H1 (cell line): ENCODE results near the gene PREB. TPM values are rescaled to one million over a fixed set of nuclear protein-coding genes. Genes with fewer than 3 reads are reported as not detected.
A peak's percentile ranks its signal among the peaks of the same experiment; 100 is the strongest.

Experiments
- CTCF ChIA-PET: fragments of 300-600 bp; sonication (Branson Sonifier 250); formaldehyde crosslinking; loops from one replicate; lab custom pipeline; 2021; ENCODE audit not compliant: partially characterized antibody; lab: Charles Lee
- POLR2A ChIA-PET: fragments of 300-600 bp; sonication (Branson Sonifier 250); formaldehyde crosslinking; loops from one replicate; lab custom pipeline; 2021; ENCODE audit warnings: inconsistent platforms; ENCODE audit not compliant: partially characterized antibody; lab: Charles Lee
- DNase-seq, 2 experiments: peaks; one replicate each; pipeline versions ENCODE4 v3.0.0 to v3.0.0-alpha.2; 2010 to 2022; ENCODE audit warnings: low spot score in 2 of 2, low read depth in 1 of 2, mixed read lengths in 1 of 2
- FAIRE-seq: peaks from 2 replicates; lab custom pipeline; 2011; peaks lifted over from hg19 to GRCh38; lab: Jason Lieb, UNC
- H2AFZ ChIP-seq: 2 replicates; pipeline ENCODE4 v1.8.1; 2012; ENCODE audit warnings: low read length, inconsistent platforms
- H2AK5ac ChIP-seq: 2 replicates; pipeline ENCODE4 v1.6.1; 2013; ENCODE audit warnings: low read depth, low read length
- H2BK120ac ChIP-seq: replicated peaks from 2 replicates; pipeline ENCODE3; 2013; ENCODE audit warnings: low read depth, low read length, inconsistent platforms
- H2BK12ac ChIP-seq: 2 replicates; pipeline ENCODE4 v1.6.1; 2013; ENCODE audit warnings: low read depth, low read length
- H2BK15ac ChIP-seq: 2 replicates; pipeline ENCODE4 v1.6.1; 2013; ENCODE audit warnings: low read length
- H2BK20ac ChIP-seq: 2 replicates; pipeline ENCODE4 v1.6.1; 2013; ENCODE audit warnings: low read length
- H2BK5ac ChIP-seq: 2 replicates; pipeline ENCODE4 v1.6.1; 2013; ENCODE audit warnings: low read depth, low read length
- H3K14ac ChIP-seq: 2 replicates; pipeline ENCODE4 v1.6.1; 2013; ENCODE audit warnings: inconsistent platforms; ENCODE audit not compliant: insufficient read length
- H3K18ac ChIP-seq: 2 replicates; pipeline ENCODE4 v1.6.1; 2013; ENCODE audit warnings: low read length; ENCODE audit errors: extremely low read depth
- H3K23ac ChIP-seq: 2 replicates; pipeline ENCODE4 v1.6.1; 2013; ENCODE audit warnings: inconsistent platforms; ENCODE audit not compliant: insufficient read length
- H3K23me2 ChIP-seq: 2 replicates; pipeline ENCODE4 v1.6.1; 2013; ENCODE audit warnings: low read depth, low read length
- H3K27ac ChIP-seq: 2 replicates; pipeline ENCODE4 v1.6.1; 2011; ENCODE audit warnings: low read depth, low read length, inconsistent platforms
- H3K27me3 ChIP-seq, 4 experiments: replicated peaks in 1 of 4; 1 replicate in 1 of 4; 2 replicates in 3 of 4; pipeline versions ENCODE4 v1.6.1 to v1.8.1; 2011 to 2013; ENCODE audit warnings: low read length in 3 of 4, mild to moderate bottlenecking in 3 of 4, inconsistent platforms in 2 of 4, mixed read lengths in 2 of 4, moderate library complexity in 1 of 4; ENCODE audit not compliant: control insufficient read depth in 3 of 4, insufficient read depth in 3 of 4; ENCODE audit errors: extremely low read depth in 1 of 4
- H3K36me3 ChIP-seq, 4 experiments: 2 replicates each; pipeline versions ENCODE4 v1.6.1 to v1.8.1; 2011 to 2013; ENCODE audit warnings: mild to moderate bottlenecking in 4 of 4, low read length in 3 of 4, moderate library complexity in 2 of 4, control low read depth in 1 of 4, inconsistent platforms in 1 of 4; ENCODE audit not compliant: insufficient read depth in 4 of 4, control insufficient read depth in 2 of 4
- H3K4ac ChIP-seq: replicated peaks from 2 replicates; pipeline ENCODE3; 2013; ENCODE audit warnings: low read length, low read depth, mixed read lengths, inconsistent platforms; ENCODE audit not compliant: insufficient read length
- H3K4me1 ChIP-seq, 4 experiments: replicated peaks in 1 of 4; 1 replicate in 1 of 4; 2 replicates in 3 of 4; pipeline versions ENCODE4 v1.6.1 to v1.8.1; 2011 to 2013; ENCODE audit warnings: low read length in 3 of 4, inconsistent platforms in 2 of 4, mixed read lengths in 1 of 4; ENCODE audit not compliant: insufficient read depth in 4 of 4, control insufficient read depth in 3 of 4
- H3K4me2 ChIP-seq, 2 experiments: 2 replicates each; pipeline versions ENCODE4 v1.6.1 to v1.8.1; 2011 to 2013; ENCODE audit warnings: low read depth in 2 of 2, low read length in 2 of 2, control low read depth in 1 of 2, inconsistent platforms in 1 of 2, mild to moderate bottlenecking in 1 of 2; ENCODE audit not compliant: insufficient read depth in 1 of 2
- H3K4me3 ChIP-seq, 4 experiments: fragments of 200-600, 300-600 bp in 1 of 4; sonication (generic), shearing (Covaris generic), sonication (Bioruptor Twin) in 1 of 4; 2 replicates each; pipeline versions ENCODE4 v1.5.1 to v1.8.1; 2011 to 2016; ENCODE audit warnings: low read length in 4 of 4, low read depth in 3 of 4, control low read depth in 2 of 4, inconsistent platforms in 2 of 4, mild to moderate bottlenecking in 2 of 4, mixed read lengths in 1 of 4, moderate library complexity in 1 of 4; ENCODE audit not compliant: insufficient read depth in 2 of 4; ENCODE audit errors: extremely low read depth in 1 of 4
- H3K56ac ChIP-seq: replicated peaks from 2 replicates; pipeline ENCODE3; 2013; ENCODE audit warnings: low read depth, mild to moderate bottlenecking, mixed read lengths, low read length, inconsistent platforms; ENCODE audit not compliant: insufficient read length
- H3K79me1 ChIP-seq: 2 replicates; pipeline ENCODE4 v1.6.1; 2013; ENCODE audit warnings: low read depth, low read length, control low read depth
- H3K79me2 ChIP-seq, 2 experiments: 2 replicates each; pipeline versions ENCODE4 v1.6.1 to v1.8.1; 2012 to 2013; ENCODE audit warnings: low read length in 2 of 2, mild to moderate bottlenecking in 2 of 2, inconsistent platforms in 1 of 2; ENCODE audit not compliant: insufficient read depth in 2 of 2, control insufficient read depth in 1 of 2
- H3K9ac ChIP-seq, 4 experiments: replicated peaks in 1 of 4; 1 replicate in 1 of 4; 2 replicates in 3 of 4; pipeline versions ENCODE4 v1.6.1 to v1.8.1; 2011 to 2013; ENCODE audit warnings: low read depth in 3 of 4, low read length in 3 of 4, control low read depth in 2 of 4, mild to moderate bottlenecking in 2 of 4, moderate library complexity in 2 of 4, inconsistent platforms in 1 of 4; ENCODE audit errors: extremely low read depth in 1 of 4
- H3K9me3 ChIP-seq, 2 experiments: 2 replicates each; pipeline versions ENCODE4 v1.6.1 to v1.8.1; 2012 to 2013; ENCODE audit warnings: mild to moderate bottlenecking in 2 of 2, moderate library complexity in 2 of 2, control low read depth in 1 of 2, inconsistent platforms in 1 of 2, low read depth in 1 of 2, low read length in 1 of 2, mixed read lengths in 1 of 2; ENCODE audit not compliant: insufficient read depth in 2 of 2
- H4K20me1 ChIP-seq, 2 experiments: replicated peaks in 1 of 2; 2 replicates each; pipeline versions ENCODE3 to v1.8.1; 2011 to 2013; ENCODE audit warnings: inconsistent platforms in 2 of 2, low read length in 2 of 2, mild to moderate bottlenecking in 1 of 2; ENCODE audit not compliant: insufficient read depth in 2 of 2, control insufficient read depth in 1 of 2
- H4K5ac ChIP-seq: 2 replicates; pipeline ENCODE4 v1.6.1; 2013; ENCODE audit warnings: low read length, low read depth, mixed read lengths, inconsistent platforms; ENCODE audit not compliant: insufficient read length
- H4K8ac ChIP-seq: 2 replicates; pipeline ENCODE4 v1.8.0; 2013; ENCODE audit warnings: mild to moderate bottlenecking, moderate library complexity, low read length, inconsistent platforms; ENCODE audit not compliant: insufficient read depth; ENCODE audit errors: extremely low read depth
- H4K91ac ChIP-seq: replicated peaks from 2 replicates; pipeline ENCODE3; 2013; ENCODE audit warnings: low read length, mixed read lengths, inconsistent platforms; ENCODE audit not compliant: insufficient read length
- ATF2 ChIP-seq: IDR thresholded peaks from 2 replicates; pipeline ENCODE4 v1.6.1; 2012; ENCODE audit warnings: low read length, inconsistent platforms
- BACH1 ChIP-seq: IDR thresholded peaks from 2 replicates; pipeline ENCODE4 v1.6.1; 2012; ENCODE audit warnings: low read length, improper control_type of control experiment
- BCL11A ChIP-seq, 2 experiments: IDR thresholded peaks; one replicate each; pipeline ENCODE4 v1.6.1; 2011; ENCODE audit warnings: low read depth in 2 of 2, low read length in 2 of 2, mild to moderate bottlenecking in 2 of 2
- EGR1 ChIP-seq: IDR thresholded peaks from 2 replicates; pipeline ENCODE4 v1.6.1; 2011; ENCODE audit warnings: low read depth, low read length, borderline replicate concordance
- GTF2F1 ChIP-seq: IDR thresholded peaks from 2 replicates; pipeline ENCODE4 v1.6.1; 2012; ENCODE audit warnings: low read depth, low read length, improper control_type of control experiment, borderline replicate concordance
- HDAC6 ChIP-seq: IDR thresholded peaks from one replicate; pipeline ENCODE4 v1.7.1; 2012; ENCODE audit warnings: low read depth, mild to moderate bottlenecking, inconsistent platforms, low read length, moderate library complexity
- JUN ChIP-seq: IDR thresholded peaks from 2 replicates; pipeline ENCODE4 v1.6.1; 2011; ENCODE audit warnings: low read depth, mild to moderate bottlenecking, improper control_type of control experiment, low read length
- JUND ChIP-seq: IDR thresholded peaks from 2 replicates; pipeline ENCODE4 v1.6.1; 2011; ENCODE audit warnings: mild to moderate bottlenecking, improper control_type of control experiment, low read length
- KDM1A ChIP-seq: fragments of 200-600, 300-600 bp; sonication (generic); IDR thresholded peaks from 2 replicates; pipeline ENCODE4 v1.7.1; 2016; ENCODE audit warnings: mild to moderate bottlenecking, low read length, borderline replicate concordance
- RBBP5 ChIP-seq: IDR thresholded peaks from 2 replicates; pipeline ENCODE4 v1.7.1; 2012; ENCODE audit warnings: low read depth, mild to moderate bottlenecking, inconsistent platforms, low read length, moderate library complexity, borderline replicate concordance
- SAP30 ChIP-seq: fragments of 300-600 bp; sonication (generic); IDR thresholded peaks from 2 replicates; pipeline ENCODE4 v1.7.1; 2012; ENCODE audit warnings: low read length, moderate library complexity, mild to moderate bottlenecking, inconsistent platforms; ENCODE audit not compliant: insufficient read depth, insufficient replicate concordance
- WGBS, 2 experiments: shearing (Covaris generic) in 1 of 2; methylation state at CpG; one replicate each; pipeline versions ENCODE4 v1.1.6 to v1.1.7; 2013 to 2015; ENCODE audit warnings: low lambda C conversion rate in 2 of 2, mixed read lengths in 2 of 2, inconsistent platforms in 1 of 2, low coverage in 1 of 2, missing lambda C conversion rate in 1 of 2; ENCODE audit not compliant: insufficient replicate concordance in 2 of 2, insufficient coverage in 1 of 2, insufficient read length in 1 of 2; ENCODE audit errors: extremely low coverage in 1 of 2, missing lambda C conversion rate in 1 of 2; 5-methylcytosine and 5-hydroxymethylcytosine counted together
- polyA plus RNA-seq, 7 experiments: library from polyadenylated mRNA; depleted of rRNA in 3 of 7; stranded (reverse) in 5 of 7; unstranded in 2 of 7; fragments of >200 nt in 5 of 7; fragments of 200-250 nt in 2 of 7; gene quantifications; 1 replicate in 5 of 7; 2 replicates in 1 of 7; 4 replicates in 1 of 7; pipeline versions ENCODE4 v1.2.1 to v1.2.3, GENCODE V29; 2011 to 2013; ENCODE audit warnings: missing spikeins in 2 of 7, mixed read lengths in 2 of 7
- total RNA-seq: library from RNA; stranded (reverse); fragmentation: NEBNext Ultra II Directional; extraction: Animal tissue kit (Norgen Biotek cat#: 25700); gene quantifications from 2 replicates; pipeline ENCODE4 v1.2.1, GENCODE V29; 2021

PREB gene
- total and polyA plus RNA-seq, 2 of the 8 experiments (the other 6 are each of a cell fraction or from before 2014, with no cell fraction given): 54.1 to 72.2 TPM

DNA sequence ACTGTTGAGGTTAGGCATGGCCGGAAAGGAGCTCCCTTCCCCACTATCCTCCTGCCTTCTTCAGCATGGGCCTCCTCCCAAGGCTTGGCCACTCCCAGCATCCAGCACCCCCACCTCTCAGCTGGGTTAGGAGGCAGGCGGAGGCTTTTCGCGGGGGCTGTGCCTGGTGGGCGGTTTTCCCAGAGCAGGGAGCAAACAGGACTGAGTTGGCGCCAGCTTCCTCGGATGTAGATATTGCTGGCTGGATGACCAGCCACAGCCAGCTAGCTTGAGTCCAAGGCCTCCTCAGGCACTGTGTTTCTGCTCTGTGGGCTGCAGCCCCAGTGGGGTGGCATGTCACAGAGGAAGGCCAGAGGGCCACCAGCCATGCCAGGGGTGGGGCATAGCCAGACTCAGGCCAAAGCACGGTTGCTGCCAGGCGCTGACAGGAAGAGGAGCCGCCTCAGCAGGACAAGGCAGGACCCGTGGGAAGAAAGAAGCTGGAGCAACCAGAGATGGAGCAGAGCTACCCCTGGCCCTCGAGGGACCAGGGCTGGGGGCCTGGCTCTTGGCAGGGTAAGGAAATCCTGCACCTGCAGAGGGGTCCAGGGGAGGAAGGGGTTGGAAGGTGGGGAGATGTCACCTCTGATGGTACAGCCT is 14.5 kb upstream of the PREB start, which contains the start of gene TCF23:
Gene TCF23 (plus strand): TSS at position 204 of the 639 bp plus-strand sequence. CDS start 130 bp downstream, at position 334.
- 92% methylated on average over 12 of the region's 12 CpGs; no CpG with 5 or more reads in 1 of the 2 experiments for WGBS, 2 experiments
- no peak within 1 kb of the TSS for H3K18ac ChIP-seq
- H3K27ac ChIP-seq: no peak within 1 kb of the TSS
- H4K8ac ChIP-seq: peak within 1 kb of the TSS; percentile 25; the same call in 1 of the 2 replicates
- H3K36me3 ChIP-seq: no peaks in the 10 kb centered on the region
- H3K4me1 ChIP-seq: no peaks in the 10 kb centered on the region; a peak in 1 of 7 replicates
- ChIA-PET POLR2A (interaction anchor here (0.5 to 1.7 kb wide), 6 partner anchors 10 to 68 kb away, joined by 3 to 5 read pairs (median 4); partner anchors contain the start of genes PREB and PRR30), CTCF (interaction anchor here (1.0 to 5.6 kb wide), 5 partner anchors 17 to 131 kb away, joined by 3 to 27 read pairs (median 7); no protein-coding TSS in a partner anchor)
- H2AK5ac ChIP-seq: no peak within 1 kb of the TSS
- no peaks in the 10 kb centered on the region for H3K27me3 ChIP-seq
- no peaks in the 10 kb centered on the region for H3K23me2 ChIP-seq
- H3K79me1 ChIP-seq: no peaks in the 10 kb centered on the region
- H4K91ac ChIP-seq: no peak within 1 kb of the TSS
- H3K9ac ChIP-seq: no peak within 1 kb of the TSS
- H3K23ac ChIP-seq: no peak within 1 kb of the TSS
- H3K9me3 ChIP-seq: no peaks in the 10 kb centered on the region
- peak within 1 kb of the TSS; percentile 69 for H3K4ac ChIP-seq
- H2BK12ac ChIP-seq: peak within 1 kb of the TSS; percentile 27; the same call in 1 of the 2 replicates
- H4K5ac ChIP-seq: no peak within 1 kb of the TSS
- DNase-seq (no peak), FAIRE-seq (no peak)
- H3K4me3 ChIP-seq: no peak within 1 kb of the TSS
- H3K4me2 ChIP-seq: no peak within 1 kb of the TSS
- no peak within 1 kb of the TSS for H2BK20ac ChIP-seq
- H3K56ac ChIP-seq: no peak within 1 kb of the TSS
- H2BK120ac ChIP-seq: no peak within 1 kb of the TSS
- no peak within 1 kb of the TSS for H2BK15ac ChIP-seq
- no peak within 1 kb of the TSS for H3K14ac ChIP-seq
- no peaks in the 10 kb centered on the region for H3K79me2 ChIP-seq
- no peaks in the 10 kb centered on the region for H4K20me1 ChIP-seq
- H2BK5ac ChIP-seq: no peak within 1 kb of the TSS
- H2AFZ ChIP-seq: 0 out of 2 replicates have a peak within 1 kb of the TSS, but pooled peaks have one; percentile 2
- TF ChIP-seq ATF2 (no peak), HDAC6 (no peak), KDM1A (no peak), EGR1 (no peak), JUN (no peak), BACH1 (no peak), JUND (no peak), SAP30 (no peak), GTF2F1 (no peak), BCL11A (IDR thresholded peaks at IDR 0.05; ENCODE audit: low read depth in 2 of 2, low read length in 2 of 2) (no peak), RBBP5 (no peak)
